ENCODE measurements around the gene ANKRD33B.

ANKRD33B gene

DNA sequence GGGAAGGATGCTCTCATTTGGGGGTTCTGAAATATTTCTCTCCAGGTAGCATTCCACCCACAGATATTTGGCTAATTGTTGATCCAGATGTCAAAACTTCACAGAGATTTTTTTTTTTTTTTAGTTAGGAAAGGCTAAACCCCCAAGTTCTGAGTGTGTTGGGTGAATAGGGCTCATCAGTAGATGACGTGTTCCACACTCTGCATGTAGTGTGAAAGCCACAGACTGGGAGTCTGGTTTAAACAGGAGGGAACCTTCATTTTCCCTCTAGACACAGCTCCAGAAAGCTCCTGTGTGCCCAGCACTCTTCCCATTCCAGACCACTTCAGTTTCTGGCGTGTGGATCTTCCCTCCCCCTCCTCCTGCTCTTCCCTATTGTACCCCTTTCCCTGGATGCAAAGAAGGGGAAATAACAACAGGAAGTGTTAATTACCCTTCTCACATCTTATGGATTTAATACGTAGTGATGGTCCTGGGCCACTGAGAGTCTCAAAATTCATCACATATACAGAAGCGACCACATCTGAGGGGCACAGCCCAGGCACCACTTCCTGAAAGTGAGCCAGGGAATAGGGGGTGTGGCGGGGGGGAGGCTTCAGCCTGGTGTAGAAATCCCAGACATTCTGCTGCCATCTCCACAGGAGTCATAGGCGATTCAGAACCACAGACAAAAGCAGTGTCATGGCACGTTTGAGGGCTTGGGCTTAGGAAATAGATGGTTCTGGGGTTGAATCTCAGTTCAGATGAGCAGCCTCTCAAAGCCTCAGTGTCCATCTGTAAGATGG, 132.1 kb downstream of the ANKRD33B start:
- TF ChIP-seq, protein P1, sequence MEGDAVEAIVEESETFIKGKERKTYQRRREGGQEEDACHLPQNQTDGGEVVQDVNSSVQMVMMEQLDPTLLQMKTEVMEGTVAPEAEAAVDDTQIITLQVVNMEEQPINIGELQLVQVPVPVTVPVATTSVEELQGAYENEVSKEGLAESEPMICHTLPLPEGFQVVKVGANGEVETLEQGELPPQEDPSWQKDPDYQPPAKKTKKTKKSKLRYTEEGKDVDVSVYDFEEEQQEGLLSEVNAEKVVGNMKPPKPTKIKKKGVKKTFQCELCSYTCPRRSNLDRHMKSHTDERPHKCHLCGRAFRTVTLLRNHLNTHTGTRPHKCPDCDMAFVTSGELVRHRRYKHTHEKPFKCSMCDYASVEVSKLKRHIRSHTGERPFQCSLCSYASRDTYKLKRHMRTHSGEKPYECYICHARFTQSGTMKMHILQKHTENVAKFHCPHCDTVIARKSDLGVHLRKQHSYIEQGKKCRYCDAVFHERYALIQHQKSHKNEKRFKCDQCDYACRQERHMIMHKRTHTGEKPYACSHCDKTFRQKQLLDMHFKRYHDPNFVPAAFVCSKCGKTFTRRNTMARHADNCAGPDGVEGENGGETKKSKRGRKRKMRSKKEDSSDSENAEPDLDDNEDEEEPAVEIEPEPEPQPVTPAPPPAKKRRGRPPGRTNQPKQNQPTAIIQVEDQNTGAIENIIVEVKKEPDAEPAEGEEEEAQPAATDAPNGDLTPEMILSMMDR (IDR thresholded peaks at IDR 0.05; ENCODE audit: low read depth, low read length, missing control alignments): no peak
- no peak for DNase-seq (ENCODE audit: low read depth)
- no peak overlapping the region for H3K4me3 ChIP-seq (ENCODE audit: low read depth, low read length)

- peak; percentile 49 for DNase-seq (ENCODE audit: low read depth)
- TF ChIP-seq, protein P1 (IDR thresholded peaks at IDR 0.05; ENCODE audit: low read depth, low read length, missing control alignments): no peak
- H3K4me3 ChIP-seq (ENCODE audit: low read depth, low read length): peak overlapping the region; percentile 13; the same call in 1 of the 2 replicates
Measured at GRCh38 chr5:10699281-10699874, 135.5 kb downstream of the ANKRD33B start.

DNA sequence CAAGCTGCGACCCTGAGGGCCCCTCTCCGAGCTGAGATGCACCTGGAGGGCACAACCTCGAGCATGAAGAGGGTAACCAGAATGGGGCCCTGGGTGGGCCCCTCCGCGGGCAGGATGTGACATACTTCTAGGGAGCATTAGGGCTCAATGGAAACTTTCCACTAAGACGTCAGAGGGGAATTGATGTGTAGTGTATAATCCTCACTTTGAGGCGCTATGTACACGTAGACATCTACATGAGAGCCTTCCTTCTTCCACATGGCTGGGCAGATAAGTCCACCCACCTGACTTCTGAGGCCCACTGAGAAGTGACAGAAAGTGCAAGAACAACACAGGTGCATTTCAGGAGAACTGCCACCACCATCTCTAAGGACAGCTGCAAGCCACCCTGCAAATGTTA, 136.1 kb downstream of the ANKRD33B start:
- TF ChIP-seq, protein P1 (IDR thresholded peaks at IDR 0.05; ENCODE audit: low read depth, low read length, missing control alignments): no peak
- no peak overlapping the region for H3K4me3 ChIP-seq (ENCODE audit: low read depth, low read length)
- DNase-seq (ENCODE audit: low read depth): peak; percentile 74

DNA sequence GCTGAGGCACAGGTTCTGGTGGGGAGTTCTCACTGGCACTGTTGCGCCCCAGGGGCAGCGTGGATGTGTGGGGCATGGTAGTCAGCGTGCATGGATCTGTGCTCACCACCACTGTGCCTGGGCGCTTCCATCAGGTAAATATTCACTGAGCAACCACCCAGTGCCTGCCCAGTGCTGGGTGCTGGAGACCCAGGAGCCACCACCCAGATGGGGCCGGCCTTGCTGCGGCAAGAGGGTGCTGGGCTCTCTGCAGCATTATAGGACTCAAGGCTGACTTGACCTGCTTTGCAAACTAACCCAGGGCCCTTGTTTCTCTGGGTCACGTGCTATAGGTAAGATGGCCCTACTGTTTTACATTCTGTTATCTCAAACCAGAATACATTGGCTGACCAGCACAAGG, 136.6 kb downstream of the ANKRD33B start:
- H3K4me3 ChIP-seq (ENCODE audit: low read depth, low read length): no peak overlapping the region

GRCh38 chr5:10701567-10702039, 137.7 kb downstream of the ANKRD33B start:
- TF ChIP-seq, protein P1 (IDR thresholded peaks at IDR 0.05; ENCODE audit: low read depth, low read length, missing control alignments): peak; percentile 73
- DNase-seq (ENCODE audit: low read depth): no peak
- no peak overlapping the region for H3K4me3 ChIP-seq (ENCODE audit: low read depth, low read length)

More for the DNA sequence above, 136.6 kb downstream of the ANKRD33B start:
- TF ChIP-seq, protein P1 (IDR thresholded peaks at IDR 0.05; ENCODE audit: low read depth, low read length, missing control alignments): no peak
- DNase-seq (ENCODE audit: low read depth): no peak

- DNase-seq (ENCODE audit: low read depth): no peak
- no peak overlapping the region for H3K4me3 ChIP-seq (ENCODE audit: low read depth, low read length)
- TF ChIP-seq, protein P1 (IDR thresholded peaks at IDR 0.05; ENCODE audit: low read depth, low read length, missing control alignments): no peak
Measured at GRCh38 chr5:10702040-10702629, 138.3 kb downstream of the ANKRD33B start.

Measured in GM12864 (cell line).